ENCODE measurements around the gene GABBR1.

GABBR1 gene

GRCh38 chr6:29653452-29654038 is 20.6 kb upstream of the GABBR1 start:
- peak in 1 of 2 donors; percentile 17 for DNase-seq (ENCODE audit: low read depth in 2 of 2, low spot score in 1 of 2)

GRCh38 chr6:29652198-29652584 is 19.2 kb upstream of the GABBR1 start:
- DNase-seq (ENCODE audit: low read depth in 2 of 2, low spot score in 1 of 2), result no peak

- DNase-seq (ENCODE audit: low read depth in 2 of 2, low spot score in 1 of 2), result no peak
Observed at GRCh38 chr6:29651413-29652197, 18.6 kb upstream of the GABBR1 start.

GRCh38 chr6:29649701-29650673 is 17.0 kb upstream of the GABBR1 start:
- DNase-seq (ENCODE audit: low read depth in 2 of 2, low spot score in 1 of 2), result peak; percentile 97 to 98

GRCh38 chr6:29647927-29648642 is 15.1 kb upstream of the GABBR1 start:
- no peak for DNase-seq (ENCODE audit: low read depth in 2 of 2, low spot score in 1 of 2)

GRCh38 chr6:29641430-29642148 is 8.6 kb upstream of the GABBR1 start:
- no peak for DNase-seq (ENCODE audit: low read depth in 2 of 2, low spot score in 1 of 2)

GRCh38 chr6:29637247-29637646 is 4.3 kb upstream of the GABBR1 start:
- DNase-seq (ENCODE audit: low read depth in 2 of 2, low spot score in 1 of 2), result no peak

- DNase-seq (ENCODE audit: low read depth in 2 of 2, low spot score in 1 of 2), result no peak
Observed at GRCh38 chr6:29633534-29633905, 537 bp upstream of the GABBR1 start.

- DNase-seq (ENCODE audit: low read depth in 2 of 2, low spot score in 1 of 2), result peak in 1 of 2 donors; percentile 24
Observed at GRCh38 chr6:29631860-29632731, 887 bp downstream of the GABBR1 start.

GRCh38 chr6:29631209-29631810 is 1.7 kb downstream of the GABBR1 start:
- no peak for DNase-seq (ENCODE audit: low read depth in 2 of 2, low spot score in 1 of 2)

GRCh38 chr6:29630315-29630714 is 2.7 kb downstream of the GABBR1 start:
- no peak for DNase-seq (ENCODE audit: low read depth in 2 of 2, low spot score in 1 of 2)

- no peak for DNase-seq (ENCODE audit: low read depth in 2 of 2, low spot score in 1 of 2)
Observed at GRCh38 chr6:29629571-29629970, 3.4 kb downstream of the GABBR1 start.

GRCh38 chr6:29628419-29629281 is 4.3 kb downstream of the GABBR1 start:
- DNase-seq (ENCODE audit: low read depth in 2 of 2, low spot score in 1 of 2), result peak in 1 of 2 donors; percentile 25

- no peak for DNase-seq (ENCODE audit: low read depth in 2 of 2, low spot score in 1 of 2)
Observed at GRCh38 chr6:29627755-29628418, 5.1 kb downstream of the GABBR1 start.

- DNase-seq (ENCODE audit: low read depth in 2 of 2, low spot score in 1 of 2), result no peak
Observed at GRCh38 chr6:29626948-29627754, 5.8 kb downstream of the GABBR1 start.

GRCh38 chr6:29625337-29625930 is 7.5 kb downstream of the GABBR1 start:
- no peak for DNase-seq (ENCODE audit: low read depth in 2 of 2, low spot score in 1 of 2)
